Measurements from ENCODE around the gene PALLD.

Gene PALLD

DNA sequence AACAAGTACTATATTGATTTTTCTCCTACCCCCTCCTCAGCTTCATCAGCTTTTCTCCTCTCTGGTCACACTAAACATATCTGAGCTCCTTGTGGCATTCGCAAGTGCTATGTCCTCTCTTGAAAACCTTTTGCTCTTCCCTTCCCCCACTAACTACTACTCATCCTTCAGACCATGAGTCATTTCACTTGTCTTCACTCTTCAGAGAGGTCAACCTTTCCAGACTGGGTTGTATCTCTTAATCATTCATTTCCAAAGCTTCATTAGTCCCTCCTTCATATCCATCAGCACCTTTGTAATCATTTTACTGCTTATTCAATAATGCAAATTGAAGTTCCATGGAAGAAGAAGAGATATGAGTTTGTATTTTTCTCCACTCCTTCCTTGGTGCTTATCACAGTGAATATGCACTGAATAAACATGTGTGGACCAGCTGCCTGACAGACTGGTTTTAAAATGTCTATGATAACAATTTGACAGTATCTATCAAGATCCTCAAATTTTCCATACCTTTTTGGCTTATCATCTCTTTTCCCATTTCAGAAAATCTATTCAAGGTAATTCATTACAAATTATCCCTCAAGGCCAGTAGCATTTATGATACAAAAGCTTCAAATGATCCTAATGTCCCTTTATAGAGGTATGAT is 45.0 kb upstream of the PALLD start (continued):
- TF ChIP-seq, protein P1, sequence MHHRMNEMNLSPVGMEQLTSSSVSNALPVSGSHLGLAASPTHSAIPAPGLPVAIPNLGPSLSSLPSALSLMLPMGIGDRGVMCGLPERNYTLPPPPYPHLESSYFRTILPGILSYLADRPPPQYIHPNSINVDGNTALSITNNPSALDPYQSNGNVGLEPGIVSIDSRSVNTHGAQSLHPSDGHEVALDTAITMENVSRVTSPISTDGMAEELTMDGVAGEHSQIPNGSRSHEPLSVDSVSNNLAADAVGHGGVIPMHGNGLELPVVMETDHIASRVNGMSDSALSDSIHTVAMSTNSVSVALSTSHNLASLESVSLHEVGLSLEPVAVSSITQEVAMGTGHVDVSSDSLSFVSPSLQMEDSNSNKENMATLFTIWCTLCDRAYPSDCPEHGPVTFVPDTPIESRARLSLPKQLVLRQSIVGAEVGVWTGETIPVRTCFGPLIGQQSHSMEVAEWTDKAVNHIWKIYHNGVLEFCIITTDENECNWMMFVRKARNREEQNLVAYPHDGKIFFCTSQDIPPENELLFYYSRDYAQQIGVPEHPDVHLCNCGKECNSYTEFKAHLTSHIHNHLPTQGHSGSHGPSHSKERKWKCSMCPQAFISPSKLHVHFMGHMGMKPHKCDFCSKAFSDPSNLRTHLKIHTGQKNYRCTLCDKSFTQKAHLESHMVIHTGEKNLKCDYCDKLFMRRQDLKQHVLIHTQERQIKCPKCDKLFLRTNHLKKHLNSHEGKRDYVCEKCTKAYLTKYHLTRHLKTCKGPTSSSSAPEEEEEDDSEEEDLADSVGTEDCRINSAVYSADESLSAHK (tag by site-specific recombination; IDR thresholded peaks at IDR 0.05) = 0 out of 2 replicates have a peak, but pooled peaks have one; percentile 18
- TF ChIP-seq BCL11A (tag by site-specific recombination; IDR thresholded peaks at IDR 0.05; ENCODE audit: low read depth) = 0 out of 2 replicates have a peak, but pooled peaks have one; percentile 35
- TF ChIP-seq, protein P2, sequence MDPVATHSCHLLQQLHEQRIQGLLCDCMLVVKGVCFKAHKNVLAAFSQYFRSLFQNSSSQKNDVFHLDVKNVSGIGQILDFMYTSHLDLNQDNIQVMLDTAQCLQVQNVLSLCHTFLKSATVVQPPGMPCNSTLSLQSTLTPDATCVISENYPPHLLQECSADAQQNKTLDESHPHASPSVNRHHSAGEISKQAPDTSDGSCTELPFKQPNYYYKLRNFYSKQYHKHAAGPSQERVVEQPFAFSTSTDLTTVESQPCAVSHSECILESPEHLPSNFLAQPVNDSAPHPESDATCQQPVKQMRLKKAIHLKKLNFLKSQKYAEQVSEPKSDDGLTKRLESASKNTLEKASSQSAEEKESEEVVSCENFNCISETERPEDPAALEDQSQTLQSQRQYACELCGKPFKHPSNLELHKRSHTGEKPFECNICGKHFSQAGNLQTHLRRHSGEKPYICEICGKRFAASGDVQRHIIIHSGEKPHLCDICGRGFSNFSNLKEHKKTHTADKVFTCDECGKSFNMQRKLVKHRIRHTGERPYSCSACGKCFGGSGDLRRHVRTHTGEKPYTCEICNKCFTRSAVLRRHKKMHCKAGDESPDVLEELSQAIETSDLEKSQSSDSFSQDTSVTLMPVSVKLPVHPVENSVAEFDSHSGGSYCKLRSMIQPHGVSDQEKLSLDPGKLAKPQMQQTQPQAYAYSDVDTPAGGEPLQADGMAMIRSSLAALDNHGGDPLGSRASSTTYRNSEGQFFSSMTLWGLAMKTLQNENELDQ (tag by site-specific recombination; IDR thresholded peaks at IDR 0.05; ENCODE audit: low read depth) = no peak
- TF ChIP-seq ZNF555 (tag by site-specific recombination; conservative IDR thresholded peaks at IDR 0.05) = no peak
- no peak for TF ChIP-seq ZNF791 (tag by site-specific recombination; IDR thresholded peaks at IDR 0.05)
- TF ChIP-seq, protein P3, sequence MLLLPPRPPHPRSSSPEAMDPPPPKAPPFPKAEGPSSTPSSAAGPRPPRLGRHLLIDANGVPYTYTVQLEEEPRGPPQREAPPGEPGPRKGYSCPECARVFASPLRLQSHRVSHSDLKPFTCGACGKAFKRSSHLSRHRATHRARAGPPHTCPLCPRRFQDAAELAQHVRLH (tag by site-specific recombination; IDR thresholded peaks at IDR 0.05) = 0 out of 2 replicates have a peak, but pooled peaks have one; percentile 44
- TF ChIP-seq ZNF302 (tag by site-specific recombination; IDR thresholded peaks at IDR 0.05; ENCODE audit: low read depth) = no peak
- no peak for TF ChIP-seq ZNF701 (tag by site-specific recombination; IDR thresholded peaks at IDR 0.05)
- peak; percentile 54; the same call in 1 of the 2 replicates for TF ChIP-seq ZNF324 (tag by site-specific recombination; IDR thresholded peaks at IDR 0.05)
- peak; percentile 56 for TF ChIP-seq IKZF3 (tag by site-specific recombination; IDR thresholded peaks at IDR 0.05)
- no peak for TF ChIP-seq ZNF239 (tag by site-specific recombination; IDR thresholded peaks at IDR 0.05)
- TF ChIP-seq, protein P4, sequence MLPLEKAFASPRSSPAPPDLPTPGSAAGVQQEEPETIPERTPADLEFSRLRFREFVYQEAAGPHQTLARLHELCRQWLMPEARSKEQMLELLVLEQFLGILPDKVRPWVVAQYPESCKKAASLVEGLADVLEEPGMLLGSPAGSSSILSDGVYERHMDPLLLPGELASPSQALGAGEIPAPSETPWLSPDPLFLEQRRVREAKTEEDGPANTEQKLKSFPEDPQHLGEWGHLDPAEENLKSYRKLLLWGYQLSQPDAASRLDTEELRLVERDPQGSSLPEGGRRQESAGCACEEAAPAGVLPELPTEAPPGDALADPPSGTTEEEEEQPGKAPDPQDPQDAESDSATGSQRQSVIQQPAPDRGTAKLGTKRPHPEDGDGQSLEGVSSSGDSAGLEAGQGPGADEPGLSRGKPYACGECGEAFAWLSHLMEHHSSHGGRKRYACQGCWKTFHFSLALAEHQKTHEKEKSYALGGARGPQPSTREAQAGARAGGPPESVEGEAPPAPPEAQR (tag by site-specific recombination; IDR thresholded peaks at IDR 0.05) = no peak
- TF ChIP-seq ZNF394 (tag by site-specific recombination; IDR thresholded peaks at IDR 0.05; ENCODE audit: borderline replicate concordance) = no peak; the same call in 1 of the 2 replicates
- no peak for TF ChIP-seq ZNF654 (tag by site-specific recombination; IDR thresholded peaks at IDR 0.05; ENCODE audit: low read depth)
- TF ChIP-seq KLF8 (tag by site-specific recombination; IDR thresholded peaks at IDR 0.05) = peak; percentile 74
- TF ChIP-seq, protein P5, sequence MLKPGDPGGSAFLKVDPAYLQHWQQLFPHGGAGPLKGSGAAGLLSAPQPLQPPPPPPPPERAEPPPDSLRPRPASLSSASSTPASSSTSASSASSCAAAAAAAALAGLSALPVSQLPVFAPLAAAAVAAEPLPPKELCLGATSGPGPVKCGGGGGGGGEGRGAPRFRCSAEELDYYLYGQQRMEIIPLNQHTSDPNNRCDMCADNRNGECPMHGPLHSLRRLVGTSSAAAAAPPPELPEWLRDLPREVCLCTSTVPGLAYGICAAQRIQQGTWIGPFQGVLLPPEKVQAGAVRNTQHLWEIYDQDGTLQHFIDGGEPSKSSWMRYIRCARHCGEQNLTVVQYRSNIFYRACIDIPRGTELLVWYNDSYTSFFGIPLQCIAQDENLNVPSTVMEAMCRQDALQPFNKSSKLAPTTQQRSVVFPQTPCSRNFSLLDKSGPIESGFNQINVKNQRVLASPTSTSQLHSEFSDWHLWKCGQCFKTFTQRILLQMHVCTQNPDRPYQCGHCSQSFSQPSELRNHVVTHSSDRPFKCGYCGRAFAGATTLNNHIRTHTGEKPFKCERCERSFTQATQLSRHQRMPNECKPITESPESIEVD (tag by site-specific recombination; IDR thresholded peaks at IDR 0.05) = no peak; the same call in 1 of the 2 replicates
- TF ChIP-seq SCRT2 (tag by site-specific recombination; IDR thresholded peaks at IDR 0.05) = 0 out of 2 replicates have a peak, but pooled peaks have one; percentile 33
- TF ChIP-seq, protein P6, sequence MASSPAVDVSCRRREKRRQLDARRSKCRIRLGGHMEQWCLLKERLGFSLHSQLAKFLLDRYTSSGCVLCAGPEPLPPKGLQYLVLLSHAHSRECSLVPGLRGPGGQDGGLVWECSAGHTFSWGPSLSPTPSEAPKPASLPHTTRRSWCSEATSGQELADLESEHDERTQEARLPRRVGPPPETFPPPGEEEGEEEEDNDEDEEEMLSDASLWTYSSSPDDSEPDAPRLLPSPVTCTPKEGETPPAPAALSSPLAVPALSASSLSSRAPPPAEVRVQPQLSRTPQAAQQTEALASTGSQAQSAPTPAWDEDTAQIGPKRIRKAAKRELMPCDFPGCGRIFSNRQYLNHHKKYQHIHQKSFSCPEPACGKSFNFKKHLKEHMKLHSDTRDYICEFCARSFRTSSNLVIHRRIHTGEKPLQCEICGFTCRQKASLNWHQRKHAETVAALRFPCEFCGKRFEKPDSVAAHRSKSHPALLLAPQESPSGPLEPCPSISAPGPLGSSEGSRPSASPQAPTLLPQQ (tag by site-specific recombination; IDR thresholded peaks at IDR 0.05) = no peak; the same call in 1 of the 2 replicates
- TF ChIP-seq MYNN (tag by site-specific recombination; IDR thresholded peaks at IDR 0.05; ENCODE audit: borderline replicate concordance) = no peak
- TF ChIP-seq ZBTB17 (tag by site-specific recombination; IDR thresholded peaks at IDR 0.05) = peak; percentile 42; the same call in 1 of the 2 replicates

Measured in HEK293 (cell line).